Mesodermal cell (in vitro differentiated cells): Measurements from ENCODE around the gene RIPK4.
"Not testable (repeated sequence)": the region's sequence is repeated elsewhere in the genome, so short reads cannot be mapped to it uniquely, and the experiment has no call there.

ENCODE experiments used
- H3K27ac ChIP-seq: 2 replicates; pipeline ENCODE4 v1.7.0; 2013; ENCODE audit warnings: mild to moderate bottlenecking, low read depth, low read length, moderate library complexity; ENCODE audit not compliant: severe bottlenecking
- H3K36me3 ChIP-seq: 2 replicates; pipeline ENCODE4 v1.7.1; 2013; ENCODE audit warnings: mild to moderate bottlenecking, low read length, moderate library complexity; ENCODE audit not compliant: control insufficient read depth, insufficient read depth
- H3K4me1 ChIP-seq: one replicate; pipeline ENCODE4 v1.7.1; 2013; ENCODE audit warnings: mild to moderate bottlenecking, low read length; ENCODE audit not compliant: insufficient read depth, control insufficient read depth, poor library complexity, severe bottlenecking
- H3K4me3 ChIP-seq: 2 replicates; pipeline ENCODE4 v1.7.0; 2013; ENCODE audit warnings: low read length, control low read depth, mild to moderate bottlenecking; ENCODE audit not compliant: insufficient read depth, poor library complexity, severe bottlenecking; ENCODE audit errors: extremely low read depth
- H3K9me3 ChIP-seq: 2 replicates; pipeline ENCODE4 v1.7.1; 2013; ENCODE audit warnings: mild to moderate bottlenecking, low read length, moderate library complexity; ENCODE audit not compliant: control insufficient read depth
- WGBS, 2 experiments: methylation state at CpG; one replicate each; pipeline ENCODE4 v1.1.5; 2013; ENCODE audit warnings: missing lambda C conversion rate in 2 of 2; ENCODE audit not compliant: insufficient coverage in 2 of 2; 5-methylcytosine and 5-hydroxymethylcytosine counted together

The RIPK4 gene

GRCh38 chr21:41723835-41724234 lies 43.0 kb downstream of the RIPK4 start:
- not testable (repeated sequence) for H3K9me3 ChIP-seq, H3K36me3 ChIP-seq, H3K27ac ChIP-seq, H3K4me3 ChIP-seq
- 85 to 100% methylated on average over 4 of the region's 9 CpGs for WGBS, 2 experiments
- peaks cover 24% of the 10 kb centered on the region for H3K4me1 ChIP-seq

GRCh38 chr21:41722052-41723018 lies 44.5 kb downstream of the RIPK4 start:
- Histone ChIP-seq H3K36me3 (no peaks in the 10 kb centered on the region), H3K4me3 (no peak overlapping the region), H3K27ac (no peak overlapping the region), H3K4me1 (peaks cover 12% of the 10 kb centered on the region), H3K9me3 (no peaks in the 10 kb centered on the region)
- 89% methylated on average over 11 of the region's 20 CpGs for WGBS, 2 experiments

- Histone ChIP-seq H3K9me3 (no peaks in the 10 kb centered on the region), H3K27ac (no peak overlapping the region), H3K4me3 (no peak overlapping the region), H3K4me1 (no peaks in the 10 kb centered on the region), H3K36me3 (no peaks in the 10 kb centered on the region)
- WGBS, 2 experiments, result 100% methylated on average over 2 of the region's 2 CpGs
Observed at GRCh38 chr21:41720250-41720649, 46.6 kb downstream of the RIPK4 start.

GRCh38 chr21:41719691-41720090 lies 47.2 kb downstream of the RIPK4 start:
- no peak overlapping the region for H3K27ac ChIP-seq
- H3K9me3 ChIP-seq, result no peaks in the 10 kb centered on the region
- H3K4me1 ChIP-seq, result peaks cover 2% of the 10 kb centered on the region
- H3K4me3 ChIP-seq, result no peak overlapping the region
- 100% methylated on average over 3 to 4 of the region's 6 CpGs for WGBS, 2 experiments
- no peaks in the 10 kb centered on the region for H3K36me3 ChIP-seq

- peaks cover 3% of the 10 kb centered on the region for H3K4me1 ChIP-seq
- 90 to 93% methylated on average over 13 to 14 of the region's 15 CpGs for WGBS, 2 experiments
- no peaks in the 10 kb centered on the region for H3K36me3 ChIP-seq
- H3K4me3 ChIP-seq, result no peak overlapping the region
- no peaks in the 10 kb centered on the region for H3K9me3 ChIP-seq
- no peak overlapping the region for H3K27ac ChIP-seq
Observed at GRCh38 chr21:41717573-41718330, 49.1 kb downstream of the RIPK4 start.

- no peak overlapping the region for H3K4me3 ChIP-seq
- no peaks in the 10 kb centered on the region for H3K9me3 ChIP-seq
- WGBS, 2 experiments, result 80 to 93% methylated on average over 4 to 5 of the region's 7 CpGs
- H3K36me3 ChIP-seq, result no peaks in the 10 kb centered on the region
- no peak overlapping the region for H3K27ac ChIP-seq
- H3K4me1 ChIP-seq, result peaks cover 7% of the 10 kb centered on the region
Observed at GRCh38 chr21:41716751-41717150, 50.1 kb downstream of the RIPK4 start.

- H3K27ac ChIP-seq, result no peak overlapping the region
- H3K9me3 ChIP-seq, result no peaks in the 10 kb centered on the region
- WGBS, 2 experiments, result 85 to 89% methylated on average over 4 to 5 of the region's 8 CpGs
- no peak overlapping the region for H3K4me3 ChIP-seq
- H3K36me3 ChIP-seq, result no peaks in the 10 kb centered on the region
- peaks cover 7% of the 10 kb centered on the region for H3K4me1 ChIP-seq
Observed at GRCh38 chr21:41715649-41716281, 51.1 kb downstream of the RIPK4 start.

GRCh38 chr21:41714299-41714865 lies 52.5 kb downstream of the RIPK4 start:
- not testable (repeated sequence) for H3K4me1 ChIP-seq, H3K36me3 ChIP-seq, H3K27ac ChIP-seq, H3K9me3 ChIP-seq, H3K4me3 ChIP-seq
- 81 to 88% methylated on average over 6 to 7 of the region's 13 CpGs for WGBS, 2 experiments

- peaks cover 7% of the 10 kb centered on the region for H3K4me1 ChIP-seq
- WGBS, 2 experiments, result 96 to 97% methylated on average over 19 to 21 of the region's 22 CpGs
Observed at GRCh38 chr21:41713495-41714281, 53.2 kb downstream of the RIPK4 start.

GRCh38 chr21:41712730-41713129 lies 54.1 kb downstream of the RIPK4 start:
- H3K4me3 ChIP-seq, result no peak overlapping the region
- no peak overlapping the region for H3K27ac ChIP-seq
- no peaks in the 10 kb centered on the region for H3K36me3 ChIP-seq
- H3K4me1 ChIP-seq, result peaks cover 7% of the 10 kb centered on the region
- 50 to 51% methylated on average over 8 of the region's 9 CpGs for whole genome bisulfite sequencing, 2 experiments
- no peaks in the 10 kb centered on the region for H3K9me3 ChIP-seq

More at GRCh38 chr21:41713495-41714281, 53.2 kb downstream of the RIPK4 start:
- H3K9me3 ChIP-seq, result no peaks in the 10 kb centered on the region
- H3K36me3 ChIP-seq, result no peaks in the 10 kb centered on the region
- H3K27ac ChIP-seq, result no peak overlapping the region
- H3K4me3 ChIP-seq, result no peak overlapping the region
